GM19023 (cell line): ENCODE data around the gene ABCA10.
"Not testable (repeated sequence)": the region's sequence is repeated elsewhere in the genome, so short reads cannot be mapped to it uniquely, and the experiment has no call there.

Experiments
- ATAC-seq: cut with Tn5 transposase; IDR thresholded peaks from one replicate; pipeline ENCODE4 v1.9.1; 2021; ENCODE audit warnings: mild to moderate bottlenecking, moderate library complexity; ENCODE audit not compliant: unreplicated experiment

Gene ABCA10, protein sequence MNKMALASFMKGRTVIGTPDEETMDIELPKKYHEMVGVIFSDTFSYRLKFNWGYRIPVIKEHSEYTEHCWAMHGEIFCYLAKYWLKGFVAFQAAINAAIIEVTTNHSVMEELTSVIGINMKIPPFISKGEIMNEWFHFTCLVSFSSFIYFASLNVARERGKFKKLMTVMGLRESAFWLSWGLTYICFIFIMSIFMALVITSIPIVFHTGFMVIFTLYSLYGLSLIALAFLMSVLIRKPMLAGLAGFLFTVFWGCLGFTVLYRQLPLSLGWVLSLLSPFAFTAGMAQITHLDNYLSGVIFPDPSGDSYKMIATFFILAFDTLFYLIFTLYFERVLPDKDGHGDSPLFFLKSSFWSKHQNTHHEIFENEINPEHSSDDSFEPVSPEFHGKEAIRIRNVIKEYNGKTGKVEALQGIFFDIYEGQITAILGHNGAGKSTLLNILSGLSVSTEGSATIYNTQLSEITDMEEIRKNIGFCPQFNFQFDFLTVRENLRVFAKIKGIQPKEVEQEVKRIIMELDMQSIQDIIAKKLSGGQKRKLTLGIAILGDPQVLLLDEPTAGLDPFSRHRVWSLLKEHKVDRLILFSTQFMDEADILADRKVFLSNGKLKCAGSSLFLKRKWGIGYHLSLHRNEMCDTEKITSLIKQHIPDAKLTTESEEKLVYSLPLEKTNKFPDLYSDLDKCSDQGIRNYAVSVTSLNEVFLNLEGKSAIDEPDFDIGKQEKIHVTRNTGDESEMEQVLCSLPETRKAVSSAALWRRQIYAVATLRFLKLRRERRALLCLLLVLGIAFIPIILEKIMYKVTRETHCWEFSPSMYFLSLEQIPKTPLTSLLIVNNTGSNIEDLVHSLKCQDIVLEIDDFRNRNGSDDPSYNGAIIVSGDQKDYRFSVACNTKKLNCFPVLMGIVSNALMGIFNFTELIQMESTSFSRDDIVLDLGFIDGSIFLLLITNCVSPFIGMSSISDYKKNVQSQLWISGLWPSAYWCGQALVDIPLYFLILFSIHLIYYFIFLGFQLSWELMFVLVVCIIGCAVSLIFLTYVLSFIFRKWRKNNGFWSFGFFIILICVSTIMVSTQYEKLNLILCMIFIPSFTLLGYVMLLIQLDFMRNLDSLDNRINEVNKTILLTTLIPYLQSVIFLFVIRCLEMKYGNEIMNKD (N-terminal part only)

DNA sequence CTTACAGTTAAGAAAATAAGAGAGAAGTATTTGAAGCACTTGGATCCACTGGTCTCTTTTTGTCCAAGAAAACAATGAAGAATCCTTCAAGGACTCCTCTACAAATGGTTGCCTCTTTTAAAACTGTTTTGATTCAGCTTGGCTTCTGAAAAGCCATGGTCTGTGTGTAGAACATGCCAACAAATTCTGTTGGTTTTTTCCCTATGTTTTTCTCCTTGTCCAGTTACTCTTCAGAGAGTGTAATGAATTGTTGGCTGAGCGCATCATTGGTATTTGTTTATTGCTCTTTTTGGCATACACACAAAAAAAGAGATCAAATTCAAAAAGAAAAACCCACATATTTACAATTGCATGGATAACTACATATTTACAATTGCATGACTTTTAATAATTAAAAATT lies at the start of gene ABCA10:
TSS of gene ABCA10 (minus strand) at position 249 of the 400 bp plus-strand sequence. CDS start 3,466 bp downstream, outside the sequence.
- no peak for ATAC-seq

DNA sequence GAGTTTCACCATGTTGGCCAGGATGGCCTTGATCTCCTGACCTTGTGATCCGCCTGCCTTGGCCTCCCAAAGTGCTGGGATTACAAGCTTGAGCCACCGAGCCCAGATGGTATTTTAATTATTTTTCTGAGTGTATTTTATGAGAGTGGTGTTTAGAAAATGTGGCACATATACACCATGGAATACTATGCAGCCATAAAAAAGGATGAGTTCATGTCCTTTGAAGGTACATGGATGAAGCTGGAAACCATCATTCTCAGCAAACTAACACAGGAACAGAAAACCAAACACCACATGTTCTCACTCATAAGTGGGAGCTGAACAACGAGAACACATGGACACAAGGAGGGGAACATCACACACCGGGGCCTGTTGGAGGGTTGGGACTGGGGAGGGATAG lies 47.7 kb upstream of the ABCA10 start:
- not testable (repeated sequence) for ATAC-seq

DNA sequence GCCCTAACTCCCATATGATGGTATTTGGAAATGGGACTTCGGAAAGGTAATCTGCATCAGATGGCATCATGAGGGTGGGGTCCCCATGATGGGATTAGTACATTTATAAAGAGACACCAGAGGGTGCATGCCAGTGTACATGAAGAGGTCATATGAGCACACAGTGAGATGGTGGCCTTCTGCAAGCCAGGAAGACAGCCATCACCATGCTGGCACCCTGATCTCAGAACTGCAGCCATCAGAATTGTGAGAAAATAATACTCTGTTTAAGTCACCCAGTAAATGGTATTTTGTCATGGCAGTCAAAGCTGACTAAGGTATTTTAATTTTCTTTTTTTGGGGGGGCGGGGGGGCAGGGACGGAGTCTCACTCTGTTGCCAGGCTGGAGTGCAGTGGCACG lies 47.1 kb upstream of the ABCA10 start:
- no peak for ATAC-seq

DNA sequence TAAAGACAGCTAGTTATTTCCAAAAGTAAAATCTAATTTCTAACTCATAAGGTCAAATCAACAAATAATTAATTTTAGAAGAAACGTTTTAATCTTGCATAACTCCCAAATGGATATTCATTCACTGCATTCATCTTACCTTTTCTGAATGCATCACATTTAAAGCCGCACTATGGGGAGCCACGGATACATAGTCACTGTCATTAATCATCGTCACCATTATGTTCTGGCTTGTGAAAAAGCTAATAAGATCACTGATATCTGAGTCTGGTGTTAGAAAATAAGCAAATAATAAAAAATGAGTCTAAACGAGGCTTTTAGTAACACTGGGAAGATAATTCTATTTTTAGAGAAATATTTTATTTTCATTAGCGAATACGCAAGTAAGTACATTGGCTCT lies 42.4 kb upstream of the ABCA10 start:
- no peak for ATAC-seq

DNA sequence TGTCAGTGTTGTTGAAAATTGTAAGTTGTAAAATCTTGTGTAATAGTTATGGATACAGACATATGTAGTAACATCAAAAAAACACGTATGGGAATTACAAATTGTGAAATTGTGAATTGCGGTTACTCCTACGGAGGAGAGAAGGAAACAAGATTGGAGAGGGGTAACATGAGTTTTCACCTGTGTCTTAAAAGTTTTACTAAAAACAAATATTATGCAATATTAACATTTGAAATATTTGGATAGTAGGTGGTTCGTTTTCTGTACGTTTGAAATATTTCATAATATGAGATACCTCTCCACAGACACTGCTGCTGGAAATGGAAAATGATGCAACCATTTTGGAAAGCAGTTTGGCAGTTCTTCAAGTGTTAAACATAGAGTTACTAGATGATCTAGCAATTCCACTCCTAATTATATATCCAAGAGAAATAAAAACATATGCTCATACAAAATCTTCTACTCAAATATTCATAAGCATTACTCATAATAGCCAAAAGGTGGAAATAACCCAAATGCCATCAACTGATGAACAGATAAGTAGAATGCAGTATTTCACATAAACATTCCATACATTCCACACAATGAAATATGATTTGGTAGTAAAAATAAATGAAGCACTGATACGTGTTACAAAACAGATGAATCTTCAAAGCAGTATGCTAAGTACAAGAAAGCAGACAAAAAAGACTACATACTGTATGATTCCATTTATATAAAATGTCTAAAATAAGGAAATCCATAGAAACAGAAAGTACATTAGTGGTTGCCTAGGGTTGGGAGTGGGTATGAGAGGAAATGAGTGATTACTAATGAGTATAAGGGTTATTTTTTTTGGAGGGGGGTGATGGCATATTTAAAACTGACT lies 40.7 kb upstream of the ABCA10 start:
- no peak for ATAC-seq

DNA sequence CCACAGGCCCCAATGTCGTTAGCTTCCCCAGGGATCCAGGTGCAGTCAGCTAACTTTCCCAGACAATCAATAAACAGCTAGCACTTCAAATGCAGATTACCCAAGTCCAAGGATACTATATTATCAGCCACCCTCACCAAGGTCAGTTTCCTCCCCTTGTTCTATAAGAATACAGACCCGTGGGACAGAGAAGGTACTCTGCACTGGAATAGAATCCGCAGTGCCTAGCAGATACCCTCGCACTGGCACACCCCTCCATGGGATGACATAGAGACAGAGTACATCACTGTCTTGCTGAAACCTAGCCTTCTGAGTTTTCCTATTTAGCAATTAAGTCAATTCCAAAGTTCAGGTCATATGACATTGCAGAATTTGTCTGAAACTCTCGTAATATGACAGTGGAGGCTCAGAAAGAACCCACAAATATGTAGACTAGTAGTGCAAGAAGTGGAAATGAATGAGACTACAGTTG lies 40.0 kb upstream of the ABCA10 start:
- no peak for ATAC-seq

DNA sequence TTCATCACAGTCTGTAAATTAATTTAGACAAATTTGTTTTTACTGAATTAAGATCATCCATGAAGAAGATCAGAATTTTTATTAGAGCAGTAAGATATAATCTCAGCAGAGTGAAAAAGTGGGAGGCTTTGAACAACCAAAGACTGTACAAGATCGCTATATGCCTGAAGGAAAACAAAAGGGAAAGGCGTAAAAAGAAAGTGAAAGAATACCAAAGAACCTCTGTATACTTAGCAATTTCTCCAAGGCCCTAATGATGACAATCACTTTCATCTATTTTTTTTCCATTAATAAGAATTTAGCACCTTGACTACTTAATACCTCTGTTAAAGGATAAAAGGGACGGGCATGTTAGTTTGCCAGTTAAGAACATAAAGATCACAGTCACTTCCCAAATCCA lies 38.6 kb upstream of the ABCA10 start:
- no peak for ATAC-seq

DNA sequence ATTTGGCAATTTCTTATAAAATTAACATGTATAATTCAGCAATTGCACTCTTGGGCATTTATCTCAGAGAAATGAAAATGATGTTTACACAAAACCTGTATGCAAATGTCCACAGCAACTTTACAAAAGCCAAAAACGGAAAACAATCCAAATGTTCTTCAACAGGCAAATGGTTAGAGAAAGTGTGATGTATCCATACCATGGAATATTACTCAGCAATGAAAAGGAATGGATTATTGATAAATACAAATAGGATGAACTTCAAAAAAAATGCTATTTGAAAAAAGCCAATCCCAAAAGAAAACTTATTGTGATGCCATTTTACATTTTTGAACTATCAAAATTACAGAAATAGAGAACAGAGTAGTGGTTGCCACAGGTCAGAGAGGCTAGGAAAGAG lies 37.2 kb upstream of the ABCA10 start:
- ATAC-seq, result no peak

DNA sequence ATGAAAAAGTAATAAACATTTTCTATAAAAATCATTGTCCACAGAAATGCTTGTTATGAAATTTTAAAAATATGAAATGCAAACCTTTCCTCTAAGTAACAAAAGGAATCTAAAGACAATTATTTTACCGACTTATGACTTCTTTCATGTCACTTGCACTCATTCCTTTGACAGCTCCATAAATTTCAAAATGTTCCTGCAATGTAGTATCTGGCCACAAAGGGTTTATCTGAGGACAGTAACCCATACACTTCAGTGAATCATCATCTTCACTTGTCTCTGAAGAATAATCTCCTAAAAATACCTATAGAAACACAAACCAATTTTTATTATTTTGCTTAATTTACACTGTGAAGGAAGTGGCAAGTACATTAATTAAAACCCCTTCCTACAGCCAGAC lies 25.6 kb upstream of the ABCA10 start:
- no peak for ATAC-seq

DNA sequence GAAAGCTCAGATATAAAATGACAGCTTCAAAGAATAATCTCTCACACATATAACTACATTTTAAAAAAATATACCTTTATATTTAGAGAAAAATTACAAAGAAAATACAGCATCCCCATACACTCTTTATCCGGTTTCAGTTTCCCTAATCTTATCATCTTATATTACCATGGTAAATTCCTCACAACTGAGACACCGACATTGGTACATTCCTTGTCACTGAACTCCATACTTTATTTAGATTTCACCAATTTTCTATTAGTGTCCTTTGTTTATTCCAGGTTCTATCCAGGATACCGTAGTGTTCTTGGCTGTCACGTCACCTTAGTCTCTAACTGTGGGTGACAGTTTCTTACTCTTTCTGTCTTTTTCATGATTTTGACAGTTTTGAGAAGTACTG lies 22.0 kb upstream of the ABCA10 start:
- ATAC-seq, result no peak

DNA sequence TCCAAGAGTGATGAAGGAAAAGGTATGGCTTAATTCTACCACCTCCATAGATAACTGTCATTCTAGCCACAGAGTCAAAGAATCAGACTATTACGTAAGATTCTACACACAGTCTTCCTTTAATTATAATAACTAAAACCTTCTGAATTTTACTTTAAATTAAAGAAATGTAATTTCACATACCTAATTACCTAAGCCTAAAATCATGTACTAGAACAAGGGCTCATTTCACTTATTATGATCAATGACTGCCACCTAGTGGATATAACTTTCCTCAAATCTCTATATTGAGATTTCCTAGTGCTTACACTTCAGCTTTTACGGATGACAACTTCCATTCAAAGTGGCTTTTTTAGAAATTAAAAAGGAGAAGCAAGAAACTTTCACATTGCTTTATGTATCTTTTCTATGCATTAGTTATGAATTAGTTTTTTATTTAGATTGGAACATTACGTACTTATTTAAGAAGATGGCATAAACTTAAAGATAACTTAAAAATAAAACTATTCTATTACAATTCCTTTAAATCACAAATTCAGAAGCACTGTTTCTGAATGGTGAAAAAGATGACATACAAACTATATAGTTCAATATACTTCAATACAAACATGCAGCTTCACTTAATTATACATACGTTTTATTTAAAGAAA lies 18.2 kb upstream of the ABCA10 start:
- ATAC-seq, result no peak

DNA sequence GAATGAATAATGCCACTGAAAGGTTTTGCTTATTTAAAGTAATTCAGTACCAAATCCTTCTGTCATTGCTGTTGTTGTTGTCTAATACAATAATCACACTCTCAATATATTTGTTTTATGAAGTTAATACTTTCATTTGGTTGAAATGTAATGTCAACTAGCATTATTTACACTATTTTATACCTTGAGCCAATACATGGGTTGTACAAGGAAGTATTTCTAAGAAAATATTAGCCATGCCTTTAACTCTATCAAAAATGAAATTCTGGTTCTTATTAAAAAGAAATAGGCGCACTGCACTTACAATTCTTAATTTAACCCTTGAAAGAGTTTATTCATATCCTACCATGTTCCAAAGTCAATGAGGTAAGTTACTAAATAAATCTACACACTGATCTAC lies 17.6 kb upstream of the ABCA10 start:
- ATAC-seq, result no peak

DNA sequence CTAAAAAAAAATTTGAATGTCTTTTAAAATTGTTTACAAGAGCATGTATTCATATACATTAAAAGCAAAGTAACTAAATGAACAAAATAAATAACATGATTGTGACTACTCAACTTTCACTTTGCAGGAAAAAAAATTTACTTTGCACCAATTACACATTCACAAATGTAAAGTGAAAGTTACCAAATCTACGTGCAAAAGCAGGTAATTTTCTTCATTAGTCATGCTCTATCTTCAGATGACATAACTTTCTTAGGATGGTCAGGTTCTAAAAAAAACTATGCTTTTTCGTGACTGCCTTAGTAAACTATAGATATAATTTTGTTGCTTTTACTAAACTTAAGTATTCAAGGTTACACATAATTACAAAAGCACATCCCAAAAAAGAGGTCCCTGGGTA lies 17.0 kb upstream of the ABCA10 start:
- ATAC-seq, result no peak

DNA sequence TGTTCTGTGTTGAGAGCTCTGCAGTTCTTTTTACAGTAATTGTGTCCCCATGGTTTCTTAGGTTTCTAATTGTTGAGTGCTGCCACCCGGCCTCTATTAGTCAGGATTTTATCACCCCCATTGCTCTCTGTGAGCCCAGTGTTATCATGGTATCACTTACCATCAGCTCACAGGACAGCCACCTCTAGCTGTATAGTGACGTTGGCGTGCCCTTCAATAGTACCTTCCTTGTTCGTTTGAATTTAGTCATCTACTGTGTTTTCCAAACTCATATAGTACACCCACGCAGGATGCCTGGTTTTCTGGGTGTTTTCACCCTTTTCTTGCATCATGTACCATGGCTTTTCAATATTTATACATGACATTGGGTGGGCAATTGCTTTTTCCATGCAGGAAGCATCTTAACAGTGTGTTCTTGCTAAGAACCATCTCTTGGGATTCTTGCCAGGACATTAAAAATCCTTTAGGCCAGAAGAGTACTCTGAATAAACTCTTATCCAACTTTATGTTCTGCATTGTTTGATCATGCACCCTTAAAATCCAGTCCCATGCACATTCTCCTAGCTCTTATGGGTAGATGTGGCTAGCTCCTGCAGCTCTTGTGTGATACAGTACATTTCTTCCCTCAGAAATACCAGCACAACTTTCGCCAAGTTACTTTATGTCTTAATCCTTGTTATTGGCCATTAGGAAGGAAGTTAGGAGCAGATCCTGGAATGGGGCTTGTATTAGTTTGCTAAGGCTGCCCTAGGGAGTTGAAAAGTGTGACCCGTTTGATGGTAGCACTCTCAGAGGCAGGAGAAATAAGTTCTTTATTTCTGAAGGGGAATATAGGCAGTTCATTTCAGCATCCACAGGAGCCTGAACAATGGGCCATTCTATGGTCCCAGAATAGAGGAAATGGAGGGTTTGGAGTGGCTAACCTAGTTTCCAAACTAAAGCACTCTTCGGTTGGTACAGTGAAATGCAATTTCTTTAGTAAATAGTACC lies 11.3 kb upstream of the ABCA10 start:
- ATAC-seq, result no peak

DNA sequence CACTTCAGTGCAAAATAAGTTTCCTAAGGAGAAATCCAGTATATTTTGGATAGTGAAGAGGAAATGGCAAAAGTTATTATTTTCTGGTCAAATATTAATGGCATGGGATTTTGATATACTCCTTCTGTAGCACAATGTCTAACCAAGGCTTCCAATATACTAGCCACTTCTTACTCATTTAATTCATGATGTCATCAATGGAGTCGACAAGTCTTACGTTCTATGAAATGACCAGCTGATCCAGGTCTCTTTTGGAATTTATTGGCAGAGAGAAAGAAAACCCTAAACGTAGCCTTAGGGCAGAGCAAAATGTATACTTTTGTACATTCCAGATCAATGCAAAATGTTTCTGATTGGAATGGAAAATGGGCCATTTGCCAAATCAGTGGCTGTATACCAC lies 8.3 kb upstream of the ABCA10 start:
- no peak for ATAC-seq

DNA sequence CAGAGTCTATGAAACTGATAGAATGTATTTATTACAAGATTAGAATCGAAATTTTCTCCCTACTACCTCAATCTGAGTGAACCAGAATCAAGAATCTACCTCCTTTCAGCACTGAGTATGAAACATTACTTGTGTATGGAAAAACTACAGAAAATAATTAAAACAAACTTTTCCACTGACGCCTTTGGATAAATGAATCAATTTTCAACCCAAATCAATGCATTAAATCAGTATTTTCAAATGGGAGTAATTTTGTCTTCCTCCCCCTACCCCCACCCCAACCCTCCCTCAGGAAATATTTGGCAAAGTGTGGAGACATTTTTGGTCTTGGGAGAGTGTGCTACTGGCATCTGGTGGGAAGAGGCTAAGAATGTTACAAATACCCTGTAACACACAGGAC lies 7.8 kb upstream of the ABCA10 start:
- ATAC-seq, result no peak

DNA sequence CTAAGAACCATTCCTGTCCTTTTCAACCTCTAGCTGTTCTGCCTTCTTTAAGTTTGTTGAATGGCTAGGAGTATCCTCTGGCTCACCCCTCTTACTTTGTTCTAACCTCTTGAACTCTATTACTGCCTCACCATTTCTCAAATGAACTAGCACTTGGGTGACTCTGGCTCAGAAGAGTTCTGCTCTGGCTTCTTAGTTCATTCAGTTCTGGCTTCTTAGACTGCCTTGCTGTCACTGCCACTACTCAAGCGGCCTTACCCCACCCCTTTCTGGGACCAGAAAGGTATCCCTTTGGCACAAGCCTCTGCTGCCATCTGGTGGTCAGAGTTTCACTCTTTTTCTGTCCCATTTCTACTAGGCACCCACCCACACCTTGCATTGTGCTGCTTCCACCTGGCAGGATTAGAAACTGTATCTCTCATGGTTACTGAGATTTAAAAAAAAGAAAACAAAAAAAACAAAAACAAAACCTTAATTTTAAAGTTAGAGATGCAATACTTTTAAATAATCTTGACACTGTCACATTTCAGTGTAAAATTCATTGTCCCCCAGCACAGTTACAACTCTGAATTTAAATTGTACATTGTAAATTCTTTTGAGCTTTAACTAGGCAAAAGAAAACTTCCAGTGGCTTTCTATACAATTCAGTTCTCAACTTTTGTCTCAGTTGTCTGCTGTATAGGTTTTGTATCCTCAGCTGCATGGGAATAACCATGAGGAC lies 6.9 kb upstream of the ABCA10 start:
- ATAC-seq, result peak; percentile 92

DNA sequence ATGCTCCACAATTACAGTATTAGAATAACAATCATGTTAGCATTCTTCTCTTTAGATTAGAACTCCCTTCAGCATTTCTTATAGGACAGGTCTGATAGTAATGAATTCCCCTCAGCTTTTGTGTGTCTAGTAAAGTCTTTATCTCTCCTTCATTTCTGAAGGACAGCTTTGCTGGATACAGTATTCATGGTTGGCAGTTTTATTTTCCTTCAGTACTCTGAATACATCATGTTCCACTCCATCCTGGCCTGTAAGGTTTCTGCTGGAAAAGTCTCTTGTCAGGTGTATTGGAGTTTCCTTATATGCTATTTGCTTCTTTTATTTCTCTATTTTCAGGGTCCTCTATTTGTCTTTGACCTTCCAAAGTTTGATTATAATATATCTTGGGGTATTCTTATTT lies 4.0 kb upstream of the ABCA10 start:
- no peak for ATAC-seq
